ENCODE data around the gene UVRAG. TPM values are rescaled to one million over a fixed set of nuclear protein-coding genes. Genes with fewer than 3 reads are reported as not detected.
"Not testable (repeated sequence)": the region's sequence is repeated elsewhere in the genome, so short reads cannot be mapped to it uniquely, and the experiment has no call there.

UVRAG gene
- total RNA-seq, 1 donor from 2014 or later, result 15.1 TPM

DNA sequence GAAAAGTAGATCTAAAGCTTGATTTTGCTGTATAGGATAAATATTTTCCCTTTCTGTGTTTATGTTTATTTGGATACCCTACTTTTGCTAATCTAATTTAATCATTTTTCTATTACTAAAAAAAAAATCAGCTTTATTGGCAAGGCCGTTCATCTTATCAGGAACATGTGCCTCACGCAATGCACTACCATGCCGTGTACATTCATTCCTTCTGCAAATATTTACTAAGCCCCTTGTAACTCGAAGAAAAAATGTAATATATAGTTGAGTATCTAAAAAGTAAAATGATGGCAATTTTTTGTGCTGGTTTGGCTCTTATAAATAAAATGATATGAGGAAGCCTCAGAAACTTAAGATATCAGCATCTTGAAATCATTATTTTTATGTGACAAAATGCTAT is 8.9 kb downstream of the UVRAG start:
- intact Hi-C loops (cut with DNase I), result no loop called here
- ATAC-seq (no peak), DNase-seq (ENCODE audit: missing footprints) (no peak)

DNA sequence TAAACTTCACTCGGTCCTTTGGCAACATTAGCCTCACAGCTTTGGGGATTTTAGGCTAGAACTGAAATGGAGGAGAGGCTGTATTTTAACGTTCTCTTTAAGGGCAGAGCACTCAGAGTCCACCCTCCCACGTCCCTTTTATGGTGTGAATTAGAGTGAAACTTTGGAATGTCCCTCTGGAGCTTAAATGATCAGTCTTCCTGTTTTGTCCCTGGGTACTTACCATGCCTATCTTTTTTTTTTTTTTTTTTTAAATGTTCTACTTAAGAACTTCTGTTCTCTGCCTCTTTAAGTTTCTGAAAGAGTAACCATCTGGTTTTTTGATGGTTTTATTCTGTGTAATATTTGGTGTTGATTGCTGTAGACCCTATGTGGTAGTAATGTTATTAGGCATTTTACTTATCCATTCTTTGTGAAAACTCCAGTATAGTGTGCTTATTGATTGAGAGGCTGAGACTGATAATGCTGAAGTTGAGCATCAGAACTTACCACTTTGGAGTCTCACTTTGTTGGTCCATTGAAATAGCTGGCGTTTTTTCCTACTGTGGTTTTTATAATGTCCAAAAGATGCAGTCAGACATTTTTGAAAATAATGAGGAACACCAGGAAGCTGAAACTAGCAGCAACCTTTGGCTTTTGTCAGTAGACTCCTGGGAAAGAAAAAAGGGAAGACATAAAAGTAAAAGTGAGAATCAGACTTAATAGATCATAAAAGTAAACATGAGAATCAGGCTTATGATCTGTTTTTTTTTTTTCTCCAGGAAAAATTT is 11.6 kb downstream of the UVRAG start:
- ATAC-seq, result peak; percentile 91
- intact Hi-C loops (cut with DNase I), result no loop called here
- no peak for DNase-seq (ENCODE audit: missing footprints)

DNA sequence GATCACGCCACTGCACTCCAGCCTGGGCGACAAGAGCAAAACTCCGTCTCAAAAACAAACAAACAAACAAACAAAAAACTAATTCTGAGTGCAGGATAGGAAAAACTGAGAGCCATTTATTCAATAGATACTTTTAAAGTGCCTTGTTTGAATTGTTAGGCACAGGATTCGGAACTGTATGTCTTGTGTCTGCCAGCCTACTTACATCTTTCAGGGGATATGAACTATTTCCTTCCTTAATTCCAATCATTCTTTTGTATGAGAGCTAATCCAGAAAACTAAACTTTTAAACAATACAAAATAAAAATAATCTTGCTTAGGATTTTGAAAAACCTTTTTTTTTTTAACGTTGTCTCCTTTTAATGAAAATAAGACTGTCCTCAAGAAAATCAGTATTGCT is 12.6 kb downstream of the UVRAG start:
- intact Hi-C loops (cut with DNase I), result no loop called here
- no peak for ATAC-seq
- DNase-seq (ENCODE audit: missing footprints), result no peak

DNA sequence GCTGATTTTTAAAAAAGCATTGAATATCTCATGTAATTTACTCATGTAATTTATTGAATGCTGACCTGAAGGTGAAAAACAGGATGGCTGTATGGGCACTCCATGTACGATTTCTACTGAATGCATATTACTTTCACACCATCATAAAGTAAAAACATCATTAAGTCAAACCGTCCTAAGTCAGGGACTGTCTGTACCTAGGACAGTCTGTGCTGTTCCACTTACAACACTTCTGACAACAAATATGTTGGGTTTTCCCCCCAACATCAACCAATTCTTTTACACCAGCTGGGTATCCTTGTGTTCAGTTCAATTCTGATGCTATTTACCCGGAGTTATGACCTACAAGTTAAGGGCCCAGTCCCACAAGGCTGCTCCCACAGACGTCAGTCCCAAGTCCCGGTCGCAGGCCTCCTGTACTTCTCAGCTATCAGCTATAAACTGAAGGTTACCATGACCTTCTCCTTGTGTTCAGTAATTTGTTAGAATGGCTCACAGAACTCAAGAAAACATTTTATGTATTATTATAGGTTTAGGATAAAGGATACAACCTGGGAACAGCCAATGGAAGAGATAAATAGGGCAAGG is 17.0 kb downstream of the UVRAG start:
- no peak for ATAC-seq
- DNase-seq (ENCODE audit: missing footprints), result no peak
- intact Hi-C loops (cut with DNase I), result no loop called here

DNA sequence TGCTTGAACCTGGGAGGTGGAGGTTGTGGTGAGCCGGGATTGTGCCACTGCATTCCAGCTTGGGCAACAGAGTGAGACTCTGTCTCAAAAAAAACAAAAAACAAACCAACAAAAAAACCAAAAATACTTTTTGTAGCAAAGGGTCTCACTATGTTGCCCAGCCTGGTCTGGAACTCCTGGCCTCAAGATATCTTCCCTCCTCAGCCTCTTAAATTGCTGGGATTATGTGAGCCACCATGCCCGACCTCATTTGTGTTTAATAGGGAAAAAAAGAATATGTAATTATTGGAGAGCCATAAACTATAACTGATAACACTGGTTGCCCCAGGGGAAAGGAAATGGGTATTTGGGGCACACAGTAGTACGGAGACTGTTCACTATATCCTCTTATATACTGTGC is 19.7 kb downstream of the UVRAG start:
- DNase-seq (ENCODE audit: missing footprints) (no peak), ATAC-seq (no peak)
- intact Hi-C loops (cut with DNase I), result no loop called here

DNA sequence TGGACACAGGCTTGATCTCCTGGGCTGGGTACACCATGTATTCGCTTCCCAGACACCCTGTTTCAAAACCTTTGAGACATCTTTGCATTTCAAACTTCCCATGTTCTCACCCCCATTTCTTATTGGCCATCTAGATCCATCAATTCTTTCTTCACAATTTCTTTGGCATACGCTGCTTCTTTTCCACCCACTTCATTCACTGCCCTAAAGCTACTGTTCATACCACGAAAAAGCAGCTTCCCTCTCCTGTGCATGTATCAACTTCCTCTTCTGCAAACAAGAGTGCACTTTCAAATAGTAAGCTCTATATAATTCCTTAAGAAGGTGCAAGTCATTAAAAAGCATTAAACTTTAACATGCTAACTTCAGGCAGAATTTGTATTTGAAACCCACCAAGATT is 21.4 kb downstream of the UVRAG start:
- peak; percentile 31 for ATAC-seq
- no peak for DNase-seq (ENCODE audit: missing footprints)
- intact Hi-C loops (cut with DNase I), result no loop called here

DNA sequence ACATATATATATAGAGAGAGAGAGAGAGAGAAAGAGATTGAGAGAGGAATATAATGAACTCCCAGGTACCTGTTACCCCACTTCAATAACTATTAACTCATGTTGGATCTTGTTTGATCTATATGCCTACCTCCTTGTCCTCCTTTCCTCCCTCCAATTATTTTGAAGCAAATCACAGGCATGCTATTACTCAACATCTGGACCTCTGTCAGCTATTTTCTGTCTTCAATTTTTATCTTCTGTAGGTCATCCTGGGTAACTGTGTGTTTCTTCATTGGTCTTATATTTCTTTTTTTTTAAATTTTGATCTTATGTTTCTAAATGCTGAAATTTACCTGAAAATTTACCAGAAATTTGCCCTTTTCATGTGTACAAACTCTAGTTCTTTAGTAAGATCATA is 24.8 kb downstream of the UVRAG start:
- DNase-seq (ENCODE audit: missing footprints) (no peak), ATAC-seq (no peak)
- intact Hi-C loops (cut with DNase I), result no loop called here

DNA sequence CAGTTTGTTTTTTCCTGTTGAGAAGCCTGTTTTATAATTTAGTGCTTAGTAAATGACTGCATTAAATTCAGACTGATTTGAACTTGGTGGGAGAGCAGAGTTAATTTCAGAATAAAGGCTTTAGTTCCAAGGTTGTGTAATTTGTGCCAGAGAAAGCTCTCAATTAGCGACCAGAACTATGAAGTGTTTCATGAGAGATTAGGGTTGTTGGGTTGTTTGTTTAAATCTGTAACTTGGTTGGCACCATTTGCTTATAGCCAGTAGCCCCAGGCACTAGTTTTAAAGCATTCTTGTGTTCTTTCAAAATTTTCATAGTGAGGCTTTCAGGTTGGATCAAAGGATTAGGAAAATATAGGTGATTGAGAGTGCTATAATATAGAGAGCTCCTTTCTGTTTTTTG is 25.5 kb downstream of the UVRAG start:
- no peak for ATAC-seq
- intact Hi-C loops (cut with DNase I), result no loop called here
- no peak for DNase-seq (ENCODE audit: missing footprints)

DNA sequence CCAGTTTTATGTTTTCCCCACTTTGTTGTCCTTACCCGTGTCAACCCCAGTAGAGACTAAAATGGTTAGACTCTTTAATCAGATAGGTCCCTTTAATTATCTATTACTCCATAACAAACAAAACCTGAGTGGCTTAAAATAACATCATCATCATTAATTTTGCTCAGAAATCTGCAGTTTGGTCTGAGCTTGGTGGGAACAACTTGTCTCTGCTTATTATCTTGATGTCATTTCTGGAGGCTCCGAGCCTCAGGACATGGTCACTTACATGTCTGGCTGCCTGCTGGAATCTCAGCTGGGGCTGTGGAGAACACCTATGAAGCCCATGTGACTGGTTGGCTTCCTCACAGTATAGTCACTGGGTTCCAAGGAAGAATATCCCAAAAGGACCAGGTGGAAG is 26.7 kb downstream of the UVRAG start:
- intact Hi-C loops (cut with DNase I), result no loop called here
- ATAC-seq (no peak), DNase-seq (ENCODE audit: missing footprints) (no peak)

DNA sequence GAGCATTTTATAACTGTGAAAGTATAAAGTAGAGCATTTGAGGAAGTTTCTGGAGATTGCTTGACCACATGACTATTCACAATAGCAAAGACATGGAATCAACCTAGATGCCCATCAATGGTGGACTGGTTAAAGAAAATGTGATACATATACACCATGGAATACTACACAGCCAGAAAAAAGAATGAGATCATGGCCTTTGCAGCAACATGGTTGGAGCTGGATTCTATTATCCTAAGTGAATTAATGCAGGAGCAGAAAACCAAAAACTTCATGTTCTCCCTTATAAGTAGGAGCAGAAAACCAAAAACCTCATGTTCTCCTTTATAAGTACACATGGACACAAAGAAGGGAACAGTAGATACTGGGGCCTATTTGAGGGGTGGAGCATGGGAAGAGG is 30.3 kb downstream of the UVRAG start:
- intact Hi-C loops (cut with DNase I), result no loop called here

DNA sequence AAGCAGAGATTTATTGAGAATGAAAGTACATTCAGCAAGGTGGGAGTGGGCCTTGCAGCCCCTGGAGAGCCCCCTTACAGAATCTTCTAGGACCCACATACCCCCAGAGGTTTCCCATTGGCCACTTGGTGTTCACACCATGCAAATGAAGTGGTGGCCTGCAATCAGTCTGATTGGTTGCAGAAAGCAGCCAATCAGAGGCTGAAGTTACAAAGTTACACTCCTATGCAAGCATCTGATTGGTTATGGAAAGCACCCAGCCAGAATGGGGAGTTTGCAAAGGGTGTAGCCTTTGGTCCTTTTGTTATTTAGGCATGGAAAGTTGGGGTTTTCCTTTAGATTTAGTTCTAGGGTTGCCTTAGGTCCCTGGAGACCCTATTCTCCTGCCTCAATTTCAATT is 34.9 kb downstream of the UVRAG start:
- DNase-seq (ENCODE audit: missing footprints) (no peak), ATAC-seq (no peak)
- intact Hi-C loops (cut with DNase I), result no loop called here

More for the DNA sequence above, 30.3 kb downstream of the UVRAG start:
- DNase-seq (ENCODE audit: missing footprints), result no peak
- ATAC-seq, result no peak

DNA sequence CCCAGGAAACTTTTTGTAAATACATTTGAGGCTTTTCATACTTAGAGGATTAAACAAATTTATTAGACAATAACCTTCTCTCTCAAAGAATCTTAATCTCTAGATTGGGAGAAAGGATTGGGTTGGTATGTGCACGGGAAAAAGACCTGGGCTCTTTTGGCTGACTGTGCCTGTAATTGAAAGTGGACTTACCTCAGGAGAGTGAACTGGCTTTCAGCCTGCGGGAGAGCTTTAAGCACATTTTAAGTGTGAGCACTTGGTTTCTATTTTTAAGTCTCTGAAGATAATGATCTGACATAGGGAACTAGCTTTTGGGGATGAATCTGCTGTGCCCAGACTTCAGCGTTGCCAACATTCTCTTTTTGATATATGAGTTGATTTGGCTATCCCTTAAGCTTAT is 35.8 kb downstream of the UVRAG start:
- intact Hi-C loops (cut with DNase I), result no loop called here
- ATAC-seq, result no peak

DNA sequence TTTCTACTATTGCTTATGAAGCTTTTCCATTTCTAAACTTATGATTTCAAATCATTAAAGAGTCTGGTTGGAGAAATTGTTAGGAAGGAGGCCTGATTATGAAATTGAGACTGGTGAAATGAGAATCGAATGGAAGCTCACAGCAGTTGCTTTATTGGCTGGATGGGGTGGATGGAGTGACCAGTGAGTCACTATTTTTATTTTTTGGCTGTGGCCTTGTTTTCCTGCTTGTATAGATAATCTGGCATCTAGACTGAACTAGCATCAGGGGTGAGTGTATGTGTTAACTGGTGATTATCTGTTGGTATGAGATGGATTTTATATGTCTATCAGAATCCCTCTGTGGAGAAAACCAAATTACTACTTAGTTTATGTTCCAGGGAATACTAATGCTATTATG is 36.2 kb downstream of the UVRAG start:
- DNase-seq (ENCODE audit: missing footprints) (no peak), ATAC-seq (peak; percentile 62)
- intact Hi-C loops (cut with DNase I), result no loop called here

More for the DNA sequence above, 35.8 kb downstream of the UVRAG start:
- DNase-seq (ENCODE audit: missing footprints), result no peak

DNA sequence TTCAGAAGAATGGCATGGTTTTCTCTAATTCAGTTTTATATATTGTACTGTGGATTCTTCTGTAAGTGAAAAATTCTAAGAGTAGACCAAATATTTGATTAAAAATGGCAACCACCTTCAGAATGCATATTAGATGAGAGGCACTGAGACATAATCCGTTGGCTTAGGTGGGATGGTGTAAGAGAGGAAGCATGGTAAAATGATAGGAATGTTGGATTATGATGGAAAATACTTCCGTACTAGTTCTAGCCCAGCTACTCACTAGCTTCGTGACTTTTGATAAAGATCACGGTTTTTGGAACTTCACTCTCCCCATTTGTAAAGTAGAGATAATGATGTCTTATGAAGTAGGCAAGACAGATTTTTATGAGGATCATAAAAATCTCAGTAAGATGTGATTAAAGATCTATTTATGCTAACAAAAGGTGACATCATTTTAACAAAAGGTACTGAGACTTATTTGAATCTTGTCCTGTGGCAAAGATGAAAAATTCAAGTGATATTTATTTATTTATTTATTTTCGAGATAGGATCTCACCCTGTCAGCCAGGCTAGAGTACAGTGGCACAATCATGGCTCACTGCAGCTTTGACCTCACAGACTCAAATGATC is 37.5 kb downstream of the UVRAG start:
- DNase-seq (ENCODE audit: missing footprints) (no peak), ATAC-seq (no peak)
- intact Hi-C loops (cut with DNase I), result no loop called here

DNA sequence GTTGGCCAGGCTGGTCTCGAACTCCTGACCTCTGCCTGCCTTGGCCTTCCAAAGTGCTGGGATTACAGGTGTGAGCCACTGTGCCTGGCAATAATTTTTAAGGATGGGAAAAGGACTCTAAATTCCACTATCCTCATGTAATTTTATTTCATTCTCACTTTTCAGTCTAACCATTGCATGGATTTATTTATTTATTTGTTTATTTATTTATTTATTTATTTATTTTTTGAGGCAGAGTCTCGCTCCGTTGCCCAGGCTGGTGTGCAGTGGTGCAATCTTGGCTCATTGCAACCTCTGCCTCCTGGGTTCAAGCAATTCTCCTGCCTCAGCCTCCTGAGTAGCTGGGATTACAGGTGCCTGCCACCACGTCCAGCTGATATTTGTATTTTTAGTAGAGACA is 38.6 kb downstream of the UVRAG start:
- DNase-seq (ENCODE audit: missing footprints); intact Hi-C loops (cut with DNase I); ATAC-seq: not testable (repeated sequence)

DNA sequence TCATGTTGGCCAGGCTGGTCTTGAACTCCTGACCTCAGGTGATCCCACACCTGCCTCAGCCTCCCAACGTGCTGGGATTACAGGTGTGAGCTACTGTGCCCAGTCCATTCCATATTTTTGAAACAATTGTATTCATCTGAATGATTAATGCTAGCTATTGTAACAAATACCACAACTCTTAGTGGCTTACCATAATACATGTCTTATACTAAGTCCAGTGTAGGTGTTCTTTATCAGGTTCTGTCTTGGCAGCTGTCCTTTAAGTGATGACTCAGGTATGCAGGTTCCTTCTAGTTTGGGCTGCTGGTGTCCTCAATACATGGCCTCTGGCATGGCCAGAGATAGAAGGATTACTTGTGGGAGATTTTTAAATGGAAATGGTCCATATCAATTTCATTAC is 39.0 kb downstream of the UVRAG start:
- DNase-seq (ENCODE audit: missing footprints), result no peak
- no peak for ATAC-seq
- intact Hi-C loops (cut with DNase I), result no loop called here

DNA sequence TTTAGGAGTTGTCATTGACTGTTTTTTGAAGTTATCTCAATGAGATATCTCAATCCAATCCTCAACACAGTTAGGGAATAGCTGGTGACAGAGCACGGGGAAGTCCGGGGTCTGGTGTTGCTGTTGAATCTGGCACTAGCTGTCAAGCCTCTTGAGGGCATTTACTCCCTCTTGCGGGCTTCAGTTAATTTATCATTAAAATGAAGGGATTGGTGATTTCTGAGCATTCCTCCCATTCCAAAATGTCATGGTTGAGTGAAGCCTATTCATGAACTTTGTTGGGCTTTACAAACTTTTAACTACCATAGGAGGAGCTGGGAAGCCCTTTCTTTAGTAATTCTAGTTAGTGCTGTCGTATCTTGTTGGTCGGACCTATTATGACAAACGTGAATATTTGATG is 40.2 kb downstream of the UVRAG start:
- ATAC-seq, result no peak
- intact Hi-C loops (cut with DNase I), result no loop called here
- DNase-seq (ENCODE audit: missing footprints), result no peak

DNA sequence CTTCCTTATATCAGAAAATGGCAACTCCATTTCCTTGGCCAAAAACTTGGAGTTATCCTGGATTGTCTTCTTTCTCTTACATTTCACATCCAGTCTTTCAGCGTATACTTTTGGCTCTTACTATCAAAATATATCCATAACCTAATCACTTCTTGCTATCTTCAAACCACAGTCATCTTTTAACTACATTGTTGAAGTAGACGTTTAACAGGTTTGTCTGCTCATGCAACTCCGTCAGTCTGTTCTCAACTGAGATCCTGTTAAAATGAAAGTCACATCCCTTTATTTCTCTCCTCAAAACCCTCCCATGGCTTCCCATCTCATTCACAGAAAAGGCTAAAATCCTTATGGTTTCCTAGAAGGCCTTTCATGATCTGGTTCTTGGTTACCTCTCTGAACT is 41.9 kb downstream of the UVRAG start:
- intact Hi-C loops (cut with DNase I), result no loop called here
- DNase-seq (ENCODE audit: missing footprints) (no peak), ATAC-seq (no peak)

DNA sequence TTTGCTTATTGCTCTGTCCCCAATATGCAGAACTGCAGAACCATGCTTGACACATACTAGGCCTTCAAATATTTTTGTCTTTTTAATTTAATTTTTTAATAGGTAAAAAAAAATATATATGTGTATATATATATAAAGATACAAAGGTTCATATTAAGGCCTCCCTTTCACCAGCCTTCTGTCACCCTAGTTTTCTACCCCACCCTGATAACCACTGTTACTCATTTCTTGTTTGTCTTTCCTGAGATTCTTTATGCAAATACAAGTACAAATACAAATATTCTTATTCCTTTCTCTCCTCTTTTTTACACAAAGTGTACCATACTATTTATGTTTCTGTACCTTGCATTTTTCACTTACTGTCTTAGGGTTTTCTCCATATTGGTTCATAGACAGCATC is 43.0 kb downstream of the UVRAG start:
- ATAC-seq (no peak), DNase-seq (ENCODE audit: missing footprints) (no peak)
- intact Hi-C loops (cut with DNase I), result no loop called here

DNA sequence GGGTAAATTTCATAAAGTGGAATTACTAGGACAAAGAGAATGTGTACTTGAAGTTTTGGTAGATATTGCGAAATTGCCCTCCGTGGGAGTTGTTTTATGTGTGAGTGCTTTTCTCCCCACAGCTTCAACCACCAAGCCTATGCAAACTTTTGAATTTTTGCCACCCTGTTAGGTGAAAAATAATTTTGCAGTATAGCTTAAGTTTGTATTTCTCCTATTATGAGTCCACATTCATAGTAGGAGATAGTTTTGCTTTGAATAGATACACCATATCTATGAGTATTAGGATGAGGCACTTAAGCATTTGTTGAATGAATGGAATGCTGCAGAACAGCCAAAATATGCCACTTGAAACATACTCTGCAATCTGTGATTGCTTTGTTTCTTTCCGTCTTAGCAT is 43.6 kb downstream of the UVRAG start:
- intact Hi-C loops (cut with DNase I), result no loop called here
- DNase-seq (ENCODE audit: missing footprints) (no peak), ATAC-seq (no peak)

Measured in Right ventricle myocardium inferior (tissue), 1 donor.